Measurements from ENCODE around the gene GAN. TPM values are rescaled to one million over a fixed set of nuclear protein-coding genes. Genes with fewer than 3 reads are reported as not detected.

The GAN gene
- total RNA-seq, 5 donors from 2014 or later (not counting 1 experiment from before 2014, with no cell fraction given): 5.4 to 8.1 (median 7.5) TPM

GRCh38 chr16:81369888-81370504, 55.2 kb downstream of the GAN start:
- Histone ChIP-seq H3K27ac (ENCODE audit: low read length) (no peak overlapping the region), H3K36me3 (ENCODE audit: control insufficient read depth in 2 of 2, extremely low read depth in 1 of 2, insufficient read depth in 1 of 2, low read length in 1 of 2) (peaks cover 5 to 40% of the 10 kb centered on the region in 2 donors), H3K27me3 (replicated peaks in 1 of 2; ENCODE audit: control insufficient read depth in 2 of 2, extremely low read depth in 1 of 2, insufficient read depth in 2 of 2, low read length in 1 of 2) (no peaks in the 10 kb centered on the region), H3K4me3 (ENCODE audit: control insufficient read depth in 1 of 2, extremely low read depth in 1 of 2, low read length in 1 of 2) (no peak overlapping the region), H3K4me1 (ENCODE audit: control insufficient read depth in 1 of 2, extremely low read depth in 1 of 2, insufficient read depth in 2 of 2, low read length in 2 of 2) (no peaks in the 10 kb centered on the region), H3K9me3 (no peaks in the 10 kb centered on the region)
- POLR2A ChIA-PET: no interaction called here
- Mint-ChIP-seq H3K9me3 (no peaks in the 10 kb centered on the region), H3K27me3 (no peaks in the 10 kb centered on the region), H3K4me1 (peaks cover 0 to 9% (median 0%) of the 10 kb centered on the region in 3 donors), H3K4me3 (no peak overlapping the region), H3K27ac (no peak overlapping the region), H3K36me3 (peaks cover 58% of the 10 kb centered on the region)
- CTCF ChIA-PET: interaction anchor here (0.6 to 0.7 kb wide), 3 partner anchors 50 to 391 kb away, joined by 3 to 5 read pairs (median 4); no protein-coding TSS in a partner anchor
- WGBS (ENCODE audit: insufficient coverage): 92% methylated on average over 2 of the region's 4 CpGs
- DNase-seq (no peak), ATAC-seq (replicated peaks in 1 of 4) (no peak)

DNA sequence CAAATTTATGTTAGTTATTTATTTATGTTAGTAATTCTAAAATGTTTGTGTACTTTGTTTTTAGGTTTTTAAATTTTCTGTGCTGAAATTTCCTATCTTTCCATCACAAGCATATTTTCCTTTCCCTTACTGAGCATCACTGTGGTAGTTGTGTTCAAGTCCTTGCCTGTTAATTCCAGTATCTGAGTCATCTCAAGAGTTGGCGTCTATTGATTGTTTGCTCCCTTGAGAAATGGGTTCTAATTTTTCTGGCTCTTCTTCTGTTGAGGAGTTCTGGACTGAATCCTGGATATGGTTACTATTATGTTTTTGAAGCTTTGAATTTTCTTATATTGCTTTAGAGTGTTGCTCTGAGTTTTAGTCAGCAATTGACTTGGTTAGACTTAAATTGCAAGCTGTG, 56.3 kb downstream of the GAN start:
- Histone ChIP-seq H3K9me3 (no peaks in the 10 kb centered on the region), H3K27me3 (replicated peaks in 1 of 2; ENCODE audit: control insufficient read depth in 2 of 2, extremely low read depth in 1 of 2, insufficient read depth in 2 of 2, low read length in 1 of 2) (no peaks in the 10 kb centered on the region), H3K27ac (ENCODE audit: low read length) (no peak overlapping the region), H3K4me3 (ENCODE audit: control insufficient read depth in 1 of 2, extremely low read depth in 1 of 2, low read length in 1 of 2) (no peak overlapping the region), H3K36me3 (ENCODE audit: control insufficient read depth in 2 of 2, extremely low read depth in 1 of 2, insufficient read depth in 1 of 2, low read length in 1 of 2) (peaks cover 5 to 30% of the 10 kb centered on the region in 2 donors), H3K4me1 (ENCODE audit: control insufficient read depth in 1 of 2, extremely low read depth in 1 of 2, insufficient read depth in 2 of 2, low read length in 2 of 2) (no peaks in the 10 kb centered on the region)
- ChIA-PET CTCF (interaction anchor here in 1 of 2 donors (0.6 kb wide), 1 partner anchor 166 kb away, joined by 3 read pairs; no protein-coding TSS in a partner anchor), POLR2A (interaction anchor here in 1 of 2 donors (0.6 kb wide), 1 partner anchor 111 kb away, joined by 3 read pairs; no protein-coding TSS in a partner anchor)
- Mint-ChIP-seq H3K4me1 (peaks cover 0 to 9% (median 0%) of the 10 kb centered on the region in 3 donors), H3K9me3 (no peaks in the 10 kb centered on the region), H3K4me3 (no peak overlapping the region), H3K27ac (no peak overlapping the region), H3K36me3 (peaks cover 49% of the 10 kb centered on the region), H3K27me3 (no peaks in the 10 kb centered on the region)
- no peak for DNase-seq
- 92% methylated on average over 1 of the region's 1 CpG for WGBS (ENCODE audit: insufficient coverage)
- no peak for ATAC-seq (replicated peaks in 1 of 4)

GRCh38 chr16:81374550-81374949, 59.8 kb downstream of the GAN start:
- Histone ChIP-seq H3K9me3 (no peaks in the 10 kb centered on the region), H3K36me3 (ENCODE audit: control insufficient read depth in 2 of 2, extremely low read depth in 1 of 2, insufficient read depth in 1 of 2, low read length in 1 of 2) (peaks cover 6 to 36% of the 10 kb centered on the region in 2 donors), H3K4me1 (ENCODE audit: control insufficient read depth in 1 of 2, extremely low read depth in 1 of 2, insufficient read depth in 2 of 2, low read length in 2 of 2) (no peaks in the 10 kb centered on the region), H3K27ac (ENCODE audit: low read length) (no peak overlapping the region), H3K4me3 (ENCODE audit: control insufficient read depth in 1 of 2, extremely low read depth in 1 of 2, low read length in 1 of 2) (no peak overlapping the region), H3K27me3 (replicated peaks in 1 of 2; ENCODE audit: control insufficient read depth in 2 of 2, extremely low read depth in 1 of 2, insufficient read depth in 2 of 2, low read length in 1 of 2) (no peaks in the 10 kb centered on the region)
- ATAC-seq (replicated peaks in 1 of 4): no peak
- 80% methylated on average over 2 of the region's 3 CpGs for WGBS (ENCODE audit: insufficient coverage)
- Mint-ChIP-seq H3K36me3 (peaks cover 59% of the 10 kb centered on the region), H3K27ac (no peak overlapping the region), H3K9me3 (no peaks in the 10 kb centered on the region), H3K4me3 (no peak overlapping the region), H3K27me3 (no peaks in the 10 kb centered on the region), H3K4me1 (peaks cover 0 to 9% (median 0%) of the 10 kb centered on the region in 3 donors)
- DNase-seq: no peak
- ChIA-PET POLR2A (no interaction called here), CTCF (no interaction called here)

GRCh38 chr16:81376880-81377279, 62.1 kb downstream of the GAN start:
- no peaks in the 10 kb centered on the region for H3K27me3 Mint-ChIP-seq
- CTCF ChIA-PET: no interaction called here
- ATAC-seq (replicated peaks in 1 of 4): peak in 1 of 4 experiments; percentile 32

DNA sequence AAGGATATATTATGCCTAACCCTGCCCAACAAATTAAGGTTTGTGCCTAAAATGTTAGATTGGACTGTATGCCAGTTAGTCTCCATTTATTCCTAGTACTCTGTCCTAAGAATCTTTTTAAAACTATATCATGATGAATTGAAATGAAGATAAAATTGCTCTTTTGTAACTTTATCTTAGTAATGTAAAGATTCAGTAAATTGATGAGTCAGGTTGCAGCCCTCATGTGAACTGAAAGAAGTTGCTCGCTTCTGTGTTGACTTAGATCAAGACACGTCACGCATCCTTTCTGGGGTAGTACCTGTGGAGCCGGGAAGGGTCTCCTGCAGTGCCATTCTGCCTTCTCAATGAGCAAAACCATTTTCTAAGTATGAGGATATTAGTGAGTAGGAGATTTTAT, 63.3 kb downstream of the GAN start:
- H3K4me3 Mint-ChIP-seq: no peak overlapping the region
- Histone ChIP-seq H3K27me3 (replicated peaks in 1 of 2; ENCODE audit: control insufficient read depth in 2 of 2, extremely low read depth in 1 of 2, insufficient read depth in 2 of 2, low read length in 1 of 2) (no peaks in the 10 kb centered on the region), H3K36me3 (ENCODE audit: control insufficient read depth in 2 of 2, extremely low read depth in 1 of 2, insufficient read depth in 1 of 2, low read length in 1 of 2) (peaks cover 6 to 25% of the 10 kb centered on the region in 2 donors), H3K27ac (ENCODE audit: low read length) (no peak overlapping the region), H3K4me1 (ENCODE audit: control insufficient read depth in 1 of 2, extremely low read depth in 1 of 2, insufficient read depth in 2 of 2, low read length in 2 of 2) (no peaks in the 10 kb centered on the region), H3K9me3 (no peaks in the 10 kb centered on the region), H3K4me3 (ENCODE audit: control insufficient read depth in 1 of 2, extremely low read depth in 1 of 2, low read length in 1 of 2) (no peak overlapping the region)
- peaks cover 0 to 9% (median 0%) of the 10 kb centered on the region in 3 donors for H3K4me1 Mint-ChIP-seq
- no peak overlapping the region for H3K27ac Mint-ChIP-seq
- DNase-seq (no peak), ATAC-seq (replicated peaks in 1 of 4) (no peak)
- ChIA-PET CTCF (interaction anchor here in 1 of 2 donors (0.6 kb wide), 1 partner anchor 184 kb away, joined by 5 read pairs; no protein-coding TSS in a partner anchor), POLR2A (no interaction called here)
- 100% methylated on average over 3 of the region's 4 CpGs for WGBS (ENCODE audit: insufficient coverage)
- no peaks in the 10 kb centered on the region for H3K27me3 Mint-ChIP-seq
- H3K36me3 Mint-ChIP-seq: peaks cover 42% of the 10 kb centered on the region
- H3K9me3 Mint-ChIP-seq: no peaks in the 10 kb centered on the region

More at GRCh38 chr16:81376880-81377279, 62.1 kb downstream of the GAN start:
- DNase-seq: peak in 1 of 35 experiments; percentile 3
- 81% methylated on average over 5 of the region's 7 CpGs for WGBS (ENCODE audit: insufficient coverage)
- no peak overlapping the region for H3K27ac Mint-ChIP-seq
- peaks cover 6 to 32% of the 10 kb centered on the region in 2 donors for H3K36me3 ChIP-seq (ENCODE audit: control insufficient read depth in 2 of 2, extremely low read depth in 1 of 2, insufficient read depth in 1 of 2, low read length in 1 of 2)
- H3K4me3 Mint-ChIP-seq: no peak overlapping the region
- H3K27ac ChIP-seq (ENCODE audit: low read length): no peak overlapping the region
- H3K9me3 Mint-ChIP-seq: no peaks in the 10 kb centered on the region
- peaks cover 0 to 9% (median 0%) of the 10 kb centered on the region in 3 donors for H3K4me1 Mint-ChIP-seq
- H3K9me3 ChIP-seq: no peaks in the 10 kb centered on the region
- no peak overlapping the region for H3K4me3 ChIP-seq (ENCODE audit: control insufficient read depth in 1 of 2, extremely low read depth in 1 of 2, low read length in 1 of 2)
- no peaks in the 10 kb centered on the region for H3K27me3 ChIP-seq (replicated peaks in 1 of 2; ENCODE audit: control insufficient read depth in 2 of 2, extremely low read depth in 1 of 2, insufficient read depth in 2 of 2, low read length in 1 of 2)
- no peaks in the 10 kb centered on the region for H3K4me1 ChIP-seq (ENCODE audit: control insufficient read depth in 1 of 2, extremely low read depth in 1 of 2, insufficient read depth in 2 of 2, low read length in 2 of 2)
- POLR2A ChIA-PET: no interaction called here
- peaks cover 53% of the 10 kb centered on the region for H3K36me3 Mint-ChIP-seq

GRCh38 chr16:81380932-81381331, 66.2 kb downstream of the GAN start:
- no peak for ATAC-seq (replicated peaks in 1 of 4)
- no peaks in the 10 kb centered on the region for H3K27me3 ChIP-seq (replicated peaks in 1 of 2; ENCODE audit: control insufficient read depth in 2 of 2, extremely low read depth in 1 of 2, insufficient read depth in 2 of 2, low read length in 1 of 2)
- no peaks in the 10 kb centered on the region for H3K9me3 Mint-ChIP-seq
- no peaks in the 10 kb centered on the region for H3K4me1 ChIP-seq (ENCODE audit: control insufficient read depth in 1 of 2, extremely low read depth in 1 of 2, insufficient read depth in 2 of 2, low read length in 2 of 2)
- H3K27ac Mint-ChIP-seq: no peak overlapping the region
- H3K36me3 Mint-ChIP-seq: peaks cover 31% of the 10 kb centered on the region
- no peak for DNase-seq
- no CpG with 5 or more reads among the region's 3 CpGs for WGBS (ENCODE audit: insufficient coverage)
- H3K4me3 ChIP-seq (ENCODE audit: control insufficient read depth in 1 of 2, extremely low read depth in 1 of 2, low read length in 1 of 2): no peak overlapping the region
- CTCF ChIA-PET: no interaction called here
- no peaks in the 10 kb centered on the region for H3K27me3 Mint-ChIP-seq
- no peaks in the 10 kb centered on the region for H3K9me3 ChIP-seq
- no peaks in the 10 kb centered on the region for H3K4me1 Mint-ChIP-seq
- POLR2A ChIA-PET: no interaction called here
- no peak overlapping the region for H3K27ac ChIP-seq (ENCODE audit: low read length)
- peaks cover 6 to 24% of the 10 kb centered on the region in 2 donors for H3K36me3 ChIP-seq (ENCODE audit: control insufficient read depth in 2 of 2, extremely low read depth in 1 of 2, insufficient read depth in 1 of 2, low read length in 1 of 2)
- no peak overlapping the region for H3K4me3 Mint-ChIP-seq
